GM19372 (cell line): ENCODE measurements around the gene DOCK4.

ENCODE experiments used
- ATAC-seq: cut with Tn5 transposase; IDR thresholded peaks from one replicate; pipeline ENCODE4 v1.9.1; 2021; ENCODE audit warnings: mild to moderate bottlenecking, low read depth, moderate library complexity; ENCODE audit not compliant: unreplicated experiment

The DOCK4 gene

DNA sequence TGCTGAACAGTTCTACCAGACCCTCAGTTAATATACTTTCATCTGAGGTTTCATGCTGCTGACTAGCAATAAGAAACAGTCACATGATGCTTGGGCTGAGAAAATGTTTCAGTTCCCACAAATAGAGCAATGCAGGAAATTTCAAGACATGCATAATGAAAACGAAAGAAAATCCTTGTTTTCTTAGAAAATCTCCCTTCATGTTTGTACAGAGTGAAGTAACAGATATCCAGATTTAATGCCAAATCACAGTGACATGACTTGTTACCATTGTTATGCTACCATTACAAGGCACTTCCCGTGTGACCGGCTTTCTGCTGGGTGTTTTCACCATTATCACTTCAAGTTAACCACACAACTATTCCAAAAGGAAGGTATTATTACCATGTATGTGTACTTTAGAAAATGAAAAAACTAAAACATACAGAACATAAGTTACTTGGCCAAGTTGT lies 121.7 kb downstream of the DOCK4 start:
- peak; percentile 60 for ATAC-seq

DNA sequence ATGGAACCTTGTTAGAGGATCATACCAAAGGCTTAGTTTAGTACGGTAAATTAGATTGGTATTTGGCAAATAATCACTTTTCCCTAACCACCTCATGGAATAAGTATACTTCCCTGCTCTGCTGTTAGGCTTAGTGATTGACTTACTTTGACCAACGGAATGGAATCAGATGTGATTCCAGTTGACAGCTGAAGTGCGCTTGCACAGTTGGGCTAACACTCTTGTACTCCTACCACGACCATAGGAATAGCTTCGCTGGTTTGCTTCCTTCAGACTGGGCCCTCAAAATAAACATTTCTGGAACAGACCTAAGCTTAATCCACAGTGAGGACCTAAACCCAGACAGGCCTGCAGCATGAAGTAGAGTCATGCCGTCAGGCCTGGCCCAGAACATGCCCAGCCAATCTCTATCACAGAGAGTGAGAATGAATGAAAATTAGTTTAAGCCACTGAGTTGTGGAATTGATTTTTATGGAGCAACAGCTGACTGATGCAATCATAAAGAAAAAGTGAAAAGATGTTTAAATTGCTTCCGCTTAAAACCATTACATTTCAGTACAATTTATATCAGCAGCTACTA lies 122.3 kb downstream of the DOCK4 start:
- ATAC-seq = no peak

DNA sequence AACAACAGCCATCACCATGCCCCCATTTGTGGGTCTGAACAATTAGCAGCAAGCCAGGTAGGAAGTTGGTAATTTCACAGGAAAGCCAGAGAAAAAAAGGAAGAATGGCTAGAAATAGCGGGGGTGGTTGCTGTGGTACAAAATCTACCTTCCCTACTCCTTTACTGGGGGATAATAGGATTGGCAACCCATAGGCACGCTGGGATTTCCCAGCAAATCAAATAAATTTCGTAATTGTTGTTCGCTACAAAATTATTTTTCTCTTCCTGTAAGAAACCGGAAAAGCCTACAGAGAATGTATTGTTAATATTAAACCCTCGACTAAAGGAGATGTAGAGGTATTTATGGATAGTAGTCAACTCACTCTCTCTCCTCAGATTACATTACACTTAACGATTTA lies 123.9 kb downstream of the DOCK4 start:
- no peak for ATAC-seq

DNA sequence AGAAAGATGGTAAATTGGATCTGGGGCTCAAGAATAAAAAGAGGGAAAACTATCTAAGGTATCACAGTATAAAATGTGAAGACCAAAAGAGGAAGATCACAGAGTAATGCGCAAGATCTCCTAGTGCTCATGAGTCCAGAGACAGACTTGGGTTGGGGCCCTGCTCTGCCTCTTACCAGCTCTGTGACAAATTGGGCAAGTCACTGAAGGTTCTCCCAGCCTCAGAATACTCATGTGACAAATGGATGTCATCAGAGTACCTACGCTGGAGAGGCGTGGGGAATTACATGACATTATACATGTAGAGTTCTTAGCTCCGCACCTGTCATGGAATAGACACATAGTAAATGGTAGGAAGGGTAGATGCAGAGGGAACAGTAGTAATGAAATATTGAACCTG lies 124.4 kb downstream of the DOCK4 start:
- ATAC-seq = no peak

DNA sequence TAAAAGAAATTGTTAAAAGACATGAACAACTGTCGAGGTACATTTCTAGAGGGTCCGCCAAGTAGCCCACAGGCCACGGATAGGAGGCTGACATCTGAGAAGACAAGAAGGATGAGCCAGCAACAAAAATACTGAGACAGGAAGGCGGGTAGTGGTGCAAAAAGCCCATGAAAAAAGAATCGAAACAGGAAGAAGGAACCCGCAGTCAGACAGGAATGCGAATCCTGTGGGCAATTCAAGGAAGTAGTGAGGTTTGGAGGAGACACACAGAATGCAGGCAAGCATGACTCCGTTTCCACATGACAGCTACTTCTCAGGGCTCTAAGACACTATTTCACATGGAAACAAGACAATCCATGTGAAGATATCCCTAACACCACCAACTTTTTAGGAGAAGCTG lies 125.2 kb downstream of the DOCK4 start:
- peak; percentile 36 for ATAC-seq

DNA sequence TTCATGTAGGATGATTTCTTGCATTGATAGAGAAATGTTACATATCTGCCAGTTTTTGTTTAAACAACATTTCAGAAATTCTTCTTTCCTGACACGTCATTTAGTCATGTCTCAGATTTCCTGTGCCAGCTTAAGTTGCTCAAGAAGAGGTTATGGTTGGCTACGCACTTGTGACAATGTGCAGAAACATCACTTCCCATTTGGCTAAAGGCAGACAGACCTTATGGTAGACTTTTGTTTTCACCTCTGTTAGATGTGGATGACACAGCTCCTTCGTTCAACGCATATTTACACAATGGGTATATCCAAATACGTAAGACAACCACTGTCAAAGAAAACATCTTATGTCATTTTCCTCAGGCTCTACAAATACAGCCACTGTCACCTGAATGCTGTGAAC lies 125.8 kb downstream of the DOCK4 start:
- ATAC-seq = peak; percentile 60

DNA sequence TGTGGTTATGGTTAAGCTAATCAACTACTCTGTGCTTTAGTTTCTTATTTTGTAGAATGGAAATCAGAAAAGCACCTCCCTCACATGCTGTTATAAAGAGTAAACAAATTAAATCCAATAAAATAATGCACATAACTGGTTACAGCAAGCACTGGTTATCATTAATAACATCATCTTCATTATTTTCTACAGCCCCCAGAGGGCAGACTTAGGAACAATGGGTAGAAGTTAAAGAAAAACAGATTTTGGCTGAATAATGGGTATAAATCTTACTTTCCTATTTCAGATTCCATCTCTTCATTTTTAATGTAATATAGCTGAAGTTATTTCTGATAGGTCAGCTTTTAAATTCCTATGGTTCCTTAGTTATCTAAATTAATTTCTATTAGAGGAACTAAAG lies 126.5 kb downstream of the DOCK4 start:
- ATAC-seq = no peak

DNA sequence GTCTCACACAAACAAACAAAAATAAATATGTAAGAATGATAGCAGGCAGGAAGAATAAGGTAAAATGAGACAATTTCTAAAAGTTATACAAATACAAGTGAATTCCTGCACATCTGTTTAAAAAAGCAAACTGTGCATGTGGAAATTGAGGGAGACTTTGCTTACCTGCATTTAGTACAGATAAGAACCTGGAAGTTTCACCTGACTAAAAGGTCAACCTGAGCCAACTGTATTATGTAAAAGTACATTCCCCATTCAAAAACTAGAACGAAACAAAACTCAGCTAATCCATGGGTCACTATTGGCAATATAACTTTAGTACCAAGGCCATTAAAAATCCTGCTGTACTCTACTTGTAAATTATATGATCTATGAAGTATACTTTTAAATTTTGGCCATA lies 127.1 kb downstream of the DOCK4 start:
- no peak for ATAC-seq

DNA sequence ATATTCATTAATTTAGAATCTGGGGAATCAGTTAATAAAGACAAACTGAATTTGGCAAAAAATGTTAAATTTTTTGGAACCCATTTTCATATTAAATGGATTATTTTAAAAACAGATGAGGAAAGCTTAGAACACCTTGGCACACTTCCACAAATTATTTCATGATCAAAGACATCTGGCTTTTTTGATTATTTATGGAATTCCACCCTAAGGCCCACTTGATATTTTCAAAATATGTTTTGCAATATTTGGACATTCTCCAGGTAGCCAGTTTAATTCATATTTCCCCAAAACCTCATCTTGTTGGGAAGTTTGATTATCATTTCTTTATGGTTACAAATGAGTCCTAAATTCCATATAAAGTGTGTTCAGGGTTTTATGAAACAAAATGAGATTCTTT lies 129.9 kb downstream of the DOCK4 start:
- ATAC-seq = no peak

DNA sequence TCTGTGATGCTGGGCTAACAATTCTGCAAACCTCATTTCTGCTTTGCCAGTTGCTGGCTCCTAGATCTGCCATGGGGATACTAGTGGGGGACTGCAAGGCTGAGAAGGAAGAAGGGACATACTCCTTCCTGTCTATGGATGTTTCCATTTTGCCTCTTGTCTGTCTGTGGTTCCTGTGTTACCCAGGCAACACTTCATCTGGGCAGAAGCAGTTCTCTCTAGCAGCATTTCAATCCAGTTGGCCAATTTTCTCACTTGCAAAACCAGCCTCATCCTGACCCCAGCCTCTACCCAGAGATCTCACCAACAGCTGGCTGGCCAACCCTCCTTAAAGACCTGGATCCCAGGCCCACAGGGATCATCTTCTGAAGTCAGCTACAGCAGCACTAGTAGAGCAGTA lies 131.7 kb downstream of the DOCK4 start:
- no peak for ATAC-seq

DNA sequence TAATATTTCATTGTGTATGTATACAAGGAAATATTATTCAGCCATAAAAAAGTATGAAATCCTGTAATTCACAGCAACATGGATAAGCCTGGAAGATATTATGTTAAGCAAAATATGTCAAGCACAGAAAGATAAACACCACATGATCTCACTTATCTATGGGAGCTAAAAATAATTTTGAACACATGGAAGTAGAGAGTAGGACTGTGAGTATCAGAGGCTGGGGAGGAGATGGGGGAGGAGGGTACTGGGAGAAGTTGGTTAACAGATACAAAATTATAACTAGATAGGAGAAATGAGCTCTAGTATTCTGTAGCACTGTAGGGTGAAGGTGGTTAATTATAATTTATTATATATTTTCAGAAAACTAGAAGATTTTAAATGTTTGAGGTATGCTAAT lies 132.7 kb downstream of the DOCK4 start:
- ATAC-seq = no peak

DNA sequence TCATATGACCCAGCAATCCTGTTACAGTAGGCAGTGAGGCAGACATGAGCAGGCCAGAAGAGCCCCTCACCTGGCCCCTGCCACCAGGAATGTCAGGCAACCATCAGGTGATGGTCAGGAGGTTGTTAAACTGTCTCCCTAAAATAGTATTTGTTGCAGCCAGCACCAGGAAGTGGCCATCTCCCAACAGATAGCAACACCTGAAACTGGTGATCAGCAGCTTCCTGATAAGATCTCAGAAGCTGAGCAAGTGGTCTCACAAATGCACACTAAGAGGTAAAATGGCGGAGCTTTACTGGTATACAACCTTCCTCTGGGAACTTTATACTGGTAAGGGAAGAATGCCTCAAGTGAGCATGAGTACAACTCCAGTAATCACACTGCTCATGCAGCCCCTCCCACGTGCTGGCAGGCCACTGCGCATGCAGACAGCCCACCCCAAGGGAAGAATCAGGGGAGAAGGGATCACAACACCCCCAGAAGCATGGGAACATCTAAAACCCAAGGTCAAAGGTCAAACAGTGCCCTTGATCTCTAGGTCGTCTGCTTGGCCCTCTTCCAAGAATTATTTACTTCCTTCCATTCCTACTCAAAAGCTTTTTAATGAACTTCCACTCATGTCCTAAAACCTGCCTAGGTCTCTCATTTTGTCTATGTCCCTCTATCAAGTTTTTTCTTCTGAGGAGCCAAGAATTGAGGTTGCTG lies 133.5 kb downstream of the DOCK4 start:
- ATAC-seq = no peak

DNA sequence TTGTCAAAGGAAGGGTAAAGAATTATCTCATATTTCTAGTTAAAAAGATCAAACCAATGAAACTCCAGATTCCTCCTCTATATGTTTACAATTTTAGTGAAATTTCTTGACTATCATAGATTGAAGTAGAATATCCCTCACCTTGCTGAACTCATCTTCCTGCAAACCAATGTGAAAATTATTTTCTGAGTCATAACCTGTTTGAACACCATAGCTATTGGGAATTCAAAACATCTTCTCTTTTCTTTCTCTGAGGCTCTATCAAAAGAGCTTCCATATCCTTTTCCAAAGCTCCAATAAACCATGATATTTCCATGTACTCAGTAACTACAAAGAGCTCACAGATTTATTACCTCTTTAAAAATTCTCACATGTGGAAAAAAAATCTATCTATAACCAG lies 134.3 kb downstream of the DOCK4 start:
- no peak for ATAC-seq

DNA sequence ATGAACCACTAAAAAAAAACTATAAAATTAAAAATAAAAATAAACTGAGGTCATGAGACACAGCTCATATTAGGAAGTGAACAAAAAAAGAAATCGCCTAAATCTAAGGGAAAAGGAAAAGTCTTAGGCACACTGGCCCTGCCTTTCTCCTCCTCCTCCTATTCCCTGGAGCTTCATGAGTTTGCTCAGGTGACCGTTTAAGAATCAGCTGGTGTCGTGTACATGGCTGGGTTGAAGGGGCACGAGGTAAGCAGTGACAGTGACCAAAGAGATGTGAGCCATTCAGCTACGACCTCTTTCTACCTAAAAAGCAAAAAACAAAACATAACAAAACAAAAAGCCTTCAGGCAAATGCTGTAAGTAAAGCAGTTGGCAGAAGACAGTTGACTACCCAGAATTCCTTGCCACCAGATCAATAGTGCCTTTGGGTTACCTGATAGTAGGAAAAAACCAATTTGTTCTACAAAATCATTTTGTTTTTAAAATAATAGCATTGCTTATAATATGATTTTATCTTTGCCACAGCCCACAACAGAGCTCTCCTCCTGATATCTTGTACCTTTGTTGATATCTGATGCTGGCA lies 135.4 kb downstream of the DOCK4 start:
- ATAC-seq = no peak

DNA sequence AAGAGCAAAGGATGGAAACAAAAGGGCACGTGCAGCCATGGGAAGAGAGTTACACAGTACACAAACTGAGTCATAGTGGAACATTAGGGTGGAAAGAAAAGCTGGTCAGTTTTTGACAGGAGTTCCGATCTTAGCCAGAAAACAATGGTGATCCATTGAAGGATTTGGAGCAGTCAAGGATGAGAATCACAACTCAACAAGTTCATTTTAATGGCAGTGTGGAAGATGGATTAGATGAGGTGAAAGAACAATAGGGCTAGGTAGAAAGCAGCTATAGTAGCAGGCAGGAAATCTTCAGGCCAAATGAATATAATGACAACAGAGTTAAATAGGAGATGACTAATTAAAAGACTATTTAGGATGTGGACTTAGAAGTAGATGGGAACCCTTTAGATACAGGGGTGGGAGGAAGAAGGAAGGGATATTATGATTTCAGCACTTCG lies 136.3 kb downstream of the DOCK4 start:
- ATAC-seq = no peak

DNA sequence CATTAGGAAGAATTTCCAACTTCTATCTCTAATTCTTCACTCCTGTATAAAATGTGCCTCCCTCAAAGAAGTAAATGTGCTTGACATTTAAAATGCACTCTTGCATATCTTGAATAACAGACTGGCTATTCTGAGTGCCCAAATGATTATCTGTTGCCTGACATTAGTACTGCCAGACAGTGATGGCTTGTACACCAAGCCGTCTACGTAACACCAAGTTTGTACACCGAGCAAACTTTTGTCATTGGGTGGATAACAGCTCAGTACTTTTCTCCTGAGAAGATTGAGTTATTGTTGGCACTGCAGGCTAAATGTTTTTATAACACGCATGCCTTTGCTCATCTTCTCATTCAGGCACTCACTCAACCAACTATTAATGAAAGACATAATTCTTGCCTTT lies 137.2 kb downstream of the DOCK4 start:
- ATAC-seq = no peak

DNA sequence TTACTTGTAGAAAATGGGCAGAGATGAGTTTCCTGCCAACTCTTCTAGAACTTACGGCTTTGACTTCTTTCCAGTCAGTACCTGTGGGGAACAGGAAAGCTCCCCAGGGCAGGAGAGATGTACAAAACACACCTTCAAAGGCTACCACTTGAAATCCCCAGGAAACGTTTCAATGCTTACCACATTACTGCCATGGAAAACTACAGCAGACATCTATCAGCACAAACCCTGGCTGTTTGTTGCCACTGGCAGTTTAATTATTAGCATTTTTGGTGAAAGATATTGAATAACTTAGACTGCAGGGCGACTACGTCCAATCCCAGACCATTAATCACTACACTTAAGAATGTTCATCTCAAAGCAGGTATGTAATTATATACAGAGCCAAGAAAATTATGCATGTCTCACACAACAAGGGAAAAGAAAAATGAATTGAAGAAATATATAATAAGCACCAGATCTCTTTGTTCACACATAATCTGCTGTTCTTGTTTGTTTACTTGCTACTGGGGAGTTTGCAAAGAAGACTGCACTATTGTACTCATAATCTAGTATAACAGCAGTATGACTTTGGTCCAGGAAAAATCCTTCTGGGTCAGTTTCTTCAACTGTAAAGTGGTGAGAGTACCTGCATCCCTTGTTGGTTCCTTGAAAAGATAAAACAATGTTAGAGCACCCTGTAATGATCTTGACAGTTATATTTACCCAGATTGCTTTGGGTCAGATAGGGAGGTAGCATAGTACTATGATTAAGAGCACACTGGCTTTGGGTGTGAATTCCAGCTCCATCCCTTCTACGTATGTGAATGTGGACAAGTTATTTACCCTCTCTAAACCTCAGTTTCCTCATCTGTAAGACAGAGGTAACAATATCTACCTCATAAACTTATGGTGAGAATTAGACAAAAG lies 138.3 kb downstream of the DOCK4 start:
- no peak for ATAC-seq

DNA sequence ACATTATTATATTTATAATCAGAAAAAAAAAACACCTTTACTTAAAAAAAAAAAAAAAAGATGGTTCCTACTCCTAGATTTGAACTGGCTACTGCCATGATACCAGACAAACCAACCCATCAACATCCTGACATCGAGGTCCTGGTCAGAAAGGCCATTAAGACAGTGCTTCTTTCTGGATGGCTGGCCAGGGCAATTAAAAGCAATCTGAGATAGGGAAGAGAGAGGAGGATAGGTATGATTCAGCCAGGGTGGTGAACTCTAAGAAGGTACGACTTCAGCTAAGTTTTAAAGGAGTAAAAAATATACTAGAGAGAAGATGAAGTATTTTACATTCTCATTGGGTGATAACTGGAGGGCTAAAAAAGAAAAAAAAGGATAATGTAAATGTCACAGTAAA lies 139.0 kb downstream of the DOCK4 start:
- ATAC-seq = no peak

DNA sequence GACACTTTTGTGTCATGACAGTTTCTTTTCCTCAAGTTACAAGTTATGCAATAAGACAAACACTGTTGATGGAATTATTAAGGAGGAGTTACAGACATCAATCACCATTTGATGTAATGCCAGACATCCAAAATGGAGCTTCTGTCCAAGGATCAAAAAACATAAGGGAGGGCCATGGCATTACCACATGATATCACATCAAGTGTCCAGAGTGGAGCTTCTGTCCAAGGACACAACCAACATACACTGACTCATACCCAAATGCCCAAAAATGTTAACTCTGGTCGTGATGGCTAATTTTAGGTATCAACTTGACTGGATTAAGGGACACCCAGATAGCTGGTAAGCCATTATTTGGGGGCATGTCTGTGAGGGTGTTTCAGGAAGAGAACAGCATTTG lies 140.4 kb downstream of the DOCK4 start:
- no peak for ATAC-seq

DNA sequence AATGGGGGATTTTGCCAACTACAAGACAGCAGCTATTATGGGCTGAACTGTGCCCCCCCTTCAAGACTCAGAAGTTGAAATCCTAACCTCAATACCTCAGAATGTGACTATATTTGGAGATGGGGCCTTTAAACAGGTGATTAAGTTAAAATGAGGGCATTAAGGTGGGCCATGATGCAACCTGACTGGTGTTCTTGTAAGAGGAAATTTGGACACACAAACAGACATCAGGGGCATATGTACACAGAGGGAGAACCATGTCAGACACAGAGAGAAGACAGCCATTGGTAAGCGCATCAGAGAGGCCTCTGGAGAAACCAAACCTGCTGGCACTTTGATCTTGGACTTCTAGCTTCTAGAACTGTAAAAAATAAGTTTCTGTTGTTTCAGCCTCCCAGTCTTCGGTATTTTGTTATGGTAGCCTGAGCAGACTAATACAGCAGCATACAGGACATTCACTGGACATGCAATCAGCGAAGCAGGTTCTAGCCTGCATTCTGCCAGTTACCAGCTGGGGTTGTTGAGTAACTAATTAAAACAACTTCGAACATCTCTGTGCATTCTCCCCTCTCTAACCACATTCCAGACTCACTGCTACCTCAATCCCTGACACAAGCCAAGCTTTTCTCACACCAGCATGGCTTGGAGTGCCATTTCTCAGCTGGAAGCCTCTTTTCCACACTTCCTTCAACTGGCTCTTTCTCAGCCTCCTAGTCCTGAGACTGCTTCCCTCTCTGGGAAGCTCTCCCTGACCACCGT lies 141.4 kb downstream of the DOCK4 start:
- ATAC-seq = no peak
